NCI-H345 treated with DMSO at 0.1 percent for 48 hours (cell line): Measurements from ENCODE around the gene RIC1.
"Not testable (repeated sequence)": the region's sequence is repeated elsewhere in the genome, so short reads cannot be mapped to it uniquely, and the experiment has no call there.

Experiments
- DNase-seq: peaks from one replicate; lab custom pipeline; 2025; ENCODE audit not compliant: unreplicated experiment; lab: John Stamatoyannopoulos, UW

The RIC1 gene

GRCh38 chr9:5667391-5667790, 38.5 kb downstream of the RIC1 start:
- no peak for DNase-seq

- no peak for DNase-seq
These were observed 41.2 kb downstream of the RIC1 start for GRCh38 chr9:5670079-5670478.

DNA sequence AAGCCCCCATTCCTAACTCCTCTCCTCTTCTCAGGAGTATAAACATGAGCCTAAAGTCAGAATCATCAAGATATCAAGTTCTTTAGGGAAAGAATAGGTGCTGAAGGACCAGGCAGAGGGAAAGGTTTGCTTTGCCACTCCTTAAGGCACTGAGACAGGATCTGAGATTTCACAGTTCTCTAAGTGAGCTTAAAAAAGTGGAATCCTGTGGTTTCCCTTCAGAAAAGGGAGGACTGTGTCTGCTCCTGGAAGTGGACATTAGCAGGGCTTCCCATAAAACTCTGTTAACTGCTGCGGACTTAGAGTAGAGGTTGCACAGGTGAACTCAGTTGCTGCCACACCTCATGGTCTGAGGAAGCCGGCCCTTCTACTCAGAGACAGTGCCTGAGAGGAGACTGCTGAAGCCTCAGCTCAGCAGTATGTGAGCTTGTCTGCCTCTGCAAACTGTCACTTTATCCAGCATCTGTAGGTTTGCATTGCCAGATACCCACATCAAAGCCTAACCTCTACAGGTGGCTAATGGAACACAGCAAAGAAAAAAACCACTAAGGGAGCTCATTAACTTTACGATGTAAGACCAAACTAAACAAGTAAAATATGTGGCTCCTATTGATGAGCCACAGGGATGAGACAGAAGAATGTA, 42.9 kb downstream of the RIC1 start:
- DNase-seq: no peak

DNA sequence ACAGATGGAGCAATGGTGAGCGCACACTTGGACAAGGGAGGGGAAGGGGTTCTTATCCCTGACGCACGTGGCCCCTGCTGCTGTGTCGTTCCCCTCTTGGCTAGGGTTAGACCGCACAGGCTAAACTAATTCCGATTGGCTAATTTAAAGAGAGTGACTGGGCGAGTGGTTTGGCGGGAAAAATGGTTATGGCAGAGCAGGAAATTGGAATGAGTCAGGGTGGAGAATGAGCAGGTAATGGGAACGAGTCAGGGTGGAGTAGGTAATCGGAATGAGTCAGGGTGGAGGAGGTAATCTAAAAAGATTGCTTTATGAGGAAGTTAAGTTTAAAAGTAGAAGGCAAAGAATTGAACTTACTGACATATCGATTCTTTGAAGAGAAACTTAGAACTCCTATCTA, 46.1 kb downstream of the RIC1 start:
- DNase-seq: not testable (repeated sequence)

GRCh38 chr9:5683591-5683990, 54.7 kb downstream of the RIC1 start:
- not testable (repeated sequence) for DNase-seq

GRCh38 chr9:5684101-5684500, 55.2 kb downstream of the RIC1 start:
- DNase-seq: no peak

- DNase-seq: no peak
These were observed 59.2 kb downstream of the RIC1 start for GRCh38 chr9:5688109-5688508.

DNA sequence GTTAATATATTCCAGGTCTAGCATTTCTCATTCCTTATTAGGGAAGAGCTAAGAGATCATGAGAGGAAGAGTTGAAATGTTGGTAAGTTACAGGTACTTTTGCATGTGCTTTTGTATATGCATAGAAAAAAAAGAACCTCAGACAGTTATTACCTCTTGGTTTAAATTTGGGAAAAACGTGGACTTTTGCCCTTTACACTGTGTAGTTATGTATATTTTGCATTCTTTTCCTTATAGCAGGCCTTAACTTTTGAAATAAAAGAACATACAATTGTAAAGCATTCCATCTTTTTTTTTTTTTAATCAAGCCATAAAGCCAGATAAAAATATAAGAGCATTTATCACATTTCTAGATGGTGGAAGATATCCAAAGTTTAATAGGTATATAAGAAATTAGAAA, 61.4 kb downstream of the RIC1 start:
- no peak for DNase-seq

- no peak for DNase-seq
These were observed 67.0 kb downstream of the RIC1 start for GRCh38 chr9:5695860-5696259.

DNA sequence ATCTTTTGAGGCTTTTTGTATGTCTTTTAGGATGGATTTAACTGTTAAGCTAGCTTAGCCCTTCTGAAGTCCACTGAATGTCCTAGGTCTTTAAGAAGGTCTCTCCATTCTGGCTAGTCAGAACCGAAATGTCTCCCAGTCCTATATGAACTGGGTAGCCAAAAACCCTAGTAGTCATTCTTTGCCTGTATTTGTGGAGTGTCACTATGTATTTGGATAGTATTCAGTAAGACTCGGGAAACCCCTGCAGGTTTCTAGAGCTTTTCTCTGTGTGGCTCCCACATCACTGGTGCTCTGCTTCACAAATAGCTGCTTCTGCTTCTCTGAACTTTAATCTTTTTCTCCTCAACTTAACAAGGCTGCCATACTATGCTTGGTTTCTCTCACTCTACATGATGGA, 68.0 kb downstream of the RIC1 start:
- no peak for DNase-seq

- no peak for DNase-seq
These were observed 69.1 kb downstream of the RIC1 start for GRCh38 chr9:5698004-5698403.

DNA sequence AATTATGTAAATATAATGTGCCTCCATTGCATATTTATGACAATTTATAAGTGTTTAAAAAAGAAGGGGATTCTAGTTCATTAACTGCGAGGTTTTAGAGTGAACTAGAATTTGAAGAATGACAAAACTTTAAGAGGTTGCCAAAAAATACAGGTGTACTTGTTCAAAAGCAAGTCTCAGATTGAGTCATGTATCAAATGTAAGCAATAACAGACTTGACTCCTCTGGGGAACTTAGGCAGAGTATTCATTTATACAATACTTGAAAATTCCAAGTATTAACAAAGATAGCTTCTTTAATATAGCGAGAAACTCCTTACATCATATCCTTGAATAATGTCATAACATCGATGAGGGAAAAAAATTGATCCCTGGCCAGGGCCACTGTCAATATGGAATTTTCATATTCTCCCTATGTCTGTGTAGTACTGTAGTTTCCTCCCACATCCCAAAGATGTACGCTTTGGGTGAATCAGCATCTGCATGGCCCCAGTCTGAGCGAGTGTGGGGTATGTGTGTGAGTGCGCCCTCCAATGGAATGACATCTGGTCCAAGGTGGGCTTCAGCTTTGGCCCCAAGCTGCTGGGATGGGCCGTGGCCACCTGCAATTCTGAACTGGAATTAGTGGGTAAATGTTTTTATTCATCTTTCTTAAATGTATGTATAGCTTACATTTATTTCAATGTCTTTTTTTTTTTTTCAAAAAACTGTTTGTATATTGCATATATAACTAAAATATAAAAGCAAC, 70.1 kb downstream of the RIC1 start:
- DNase-seq: no peak

GRCh38 chr9:5708414-5708813, 79.5 kb downstream of the RIC1 start:
- DNase-seq: no peak

DNA sequence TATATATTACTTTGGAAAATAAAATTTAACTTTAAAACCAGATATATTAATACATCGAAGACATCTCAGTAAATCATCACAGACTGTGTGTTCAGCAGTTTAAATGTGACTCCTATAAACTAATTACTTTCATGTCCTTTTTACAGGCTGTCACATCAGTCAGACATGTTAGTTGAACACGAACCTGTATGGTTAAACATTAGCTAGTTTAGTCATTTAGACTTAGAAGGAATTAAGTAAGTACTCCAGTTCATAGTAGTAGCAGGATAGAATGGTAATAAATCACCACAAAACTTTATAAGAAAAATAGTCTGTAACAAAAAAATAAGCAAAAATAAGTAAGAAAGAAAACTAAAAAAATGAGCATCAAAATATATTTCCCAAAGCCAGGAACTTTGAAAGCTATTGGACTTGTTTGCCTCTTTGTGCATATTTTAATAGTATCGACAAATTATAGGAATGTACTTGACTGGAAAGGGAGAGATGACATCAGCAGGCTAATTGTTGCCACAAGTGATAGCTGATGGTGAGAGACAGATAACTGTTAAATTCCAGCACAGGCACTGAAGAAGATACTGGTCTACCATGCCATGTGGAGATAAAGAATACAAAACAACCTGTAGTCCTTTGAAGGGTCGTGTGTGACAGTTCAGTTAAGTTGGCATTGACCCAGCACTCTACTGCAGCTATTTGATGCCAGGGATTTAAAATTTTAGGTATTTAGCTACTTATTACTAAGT, 83.9 kb downstream of the RIC1 start:
- no peak for DNase-seq

GRCh38 chr9:5714501-5715401, 85.8 kb downstream of the RIC1 start:
- DNase-seq: no peak

GRCh38 chr9:5715548-5716127, 86.7 kb downstream of the RIC1 start:
- no peak for DNase-seq

GRCh38 chr9:5717434-5717833, 88.5 kb downstream of the RIC1 start:
- DNase-seq: not testable (repeated sequence)

DNA sequence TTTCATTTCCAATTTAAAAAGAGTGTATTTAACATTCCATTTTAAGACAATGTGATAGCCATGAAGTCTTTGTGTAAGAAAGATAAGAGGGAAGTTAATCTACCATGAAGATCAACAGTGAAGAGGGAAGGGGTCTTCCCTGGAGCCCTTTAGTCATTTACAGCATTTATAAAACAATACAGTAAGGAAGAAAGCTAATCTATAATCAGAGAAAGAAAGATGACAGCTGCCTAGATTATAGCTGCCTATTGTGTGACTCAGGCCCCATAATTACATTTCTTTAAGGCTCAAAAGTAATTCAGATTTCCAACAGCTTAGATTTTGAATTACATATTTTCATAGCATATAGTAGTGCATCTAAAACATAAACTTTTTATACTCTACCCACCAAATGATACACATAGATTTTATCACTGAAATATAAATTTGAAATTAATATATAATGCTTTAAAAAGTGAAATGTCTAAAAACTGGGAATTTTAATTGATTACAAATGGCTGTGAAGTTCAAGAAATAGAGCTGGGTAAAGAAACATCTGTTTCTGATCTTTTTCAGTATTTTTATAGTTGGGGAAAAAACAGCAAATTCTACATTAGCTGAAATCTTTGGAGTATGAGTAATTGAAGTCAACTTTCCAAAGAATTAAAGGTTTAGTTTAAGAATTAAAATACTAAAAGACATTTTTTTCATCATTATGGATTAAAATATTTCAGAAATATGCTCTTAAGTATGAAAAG, 89.6 kb downstream of the RIC1 start:
- no peak for DNase-seq

GRCh38 chr9:5719100-5719926, 90.4 kb downstream of the RIC1 start:
- DNase-seq: no peak
